ENCODE results near the gene ITGB1. TPM values are rescaled to one million over a fixed set of nuclear protein-coding genes. Genes with fewer than 3 reads are reported as not detected.

Gene ITGB1
- total RNA-seq, 1 experiment from 2014 or later = 317 TPM

DNA sequence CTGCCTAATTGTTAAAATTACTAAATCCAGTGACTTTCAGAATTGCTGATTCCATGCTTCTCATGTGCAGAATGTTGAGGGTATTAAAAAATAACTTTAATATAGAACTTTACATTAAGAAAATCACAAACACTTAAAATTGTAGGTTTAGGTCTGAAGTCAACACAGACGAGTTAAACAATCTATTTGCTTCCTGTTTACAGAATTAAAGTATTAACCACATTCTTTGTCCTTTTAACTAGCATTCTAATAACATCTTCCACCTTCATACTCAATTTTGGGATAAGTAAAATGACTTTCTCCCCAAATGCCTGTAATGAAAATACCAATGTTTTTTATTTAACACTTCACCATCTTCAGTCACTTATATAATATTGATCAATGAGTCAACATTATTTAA is 2.2 kb downstream of the ITGB1 start (continued):
- TF ChIP-seq HMGA2 (CRISPR knock-in tag; IDR thresholded peaks at IDR 0.05) = no peak
- no peak for TF ChIP-seq E2F5 (CRISPR knock-in tag; IDR thresholded peaks at IDR 0.05)
- TF ChIP-seq, protein P1, sequence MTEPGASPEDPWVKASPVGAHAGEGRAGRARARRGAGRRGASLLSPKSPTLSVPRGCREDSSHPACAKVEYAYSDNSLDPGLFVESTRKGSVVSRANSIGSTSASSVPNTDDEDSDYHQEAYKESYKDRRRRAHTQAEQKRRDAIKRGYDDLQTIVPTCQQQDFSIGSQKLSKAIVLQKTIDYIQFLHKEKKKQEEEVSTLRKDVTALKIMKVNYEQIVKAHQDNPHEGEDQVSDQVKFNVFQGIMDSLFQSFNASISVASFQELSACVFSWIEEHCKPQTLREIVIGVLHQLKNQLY (CRISPR knock-in tag; IDR thresholded peaks at IDR 0.05) = no peak
- TF ChIP-seq NR3C1 (CRISPR knock-in tag; conservative IDR thresholded peaks at IDR 0.05; ENCODE audit: low read depth) = no peak
- TF ChIP-seq NR2C2 (CRISPR knock-in tag; IDR thresholded peaks at IDR 0.05) = no peak
- TF ChIP-seq, protein P2, sequence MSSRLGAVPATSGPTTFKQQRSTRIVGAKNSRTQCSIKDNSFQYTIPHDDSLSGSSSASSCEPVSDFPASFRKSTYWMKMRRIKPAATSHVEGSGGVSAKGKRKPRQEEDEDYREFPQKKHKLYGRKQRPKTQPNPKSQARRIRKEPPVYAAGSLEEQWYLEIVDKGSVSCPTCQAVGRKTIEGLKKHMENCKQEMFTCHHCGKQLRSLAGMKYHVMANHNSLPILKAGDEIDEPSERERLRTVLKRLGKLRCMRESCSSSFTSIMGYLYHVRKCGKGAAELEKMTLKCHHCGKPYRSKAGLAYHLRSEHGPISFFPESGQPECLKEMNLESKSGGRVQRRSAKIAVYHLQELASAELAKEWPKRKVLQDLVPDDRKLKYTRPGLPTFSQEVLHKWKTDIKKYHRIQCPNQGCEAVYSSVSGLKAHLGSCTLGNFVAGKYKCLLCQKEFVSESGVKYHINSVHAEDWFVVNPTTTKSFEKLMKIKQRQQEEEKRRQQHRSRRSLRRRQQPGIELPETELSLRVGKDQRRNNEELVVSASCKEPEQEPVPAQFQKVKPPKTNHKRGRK (CRISPR knock-in tag; IDR thresholded peaks at IDR 0.05; ENCODE audit: borderline replicate concordance) = no peak

DNA sequence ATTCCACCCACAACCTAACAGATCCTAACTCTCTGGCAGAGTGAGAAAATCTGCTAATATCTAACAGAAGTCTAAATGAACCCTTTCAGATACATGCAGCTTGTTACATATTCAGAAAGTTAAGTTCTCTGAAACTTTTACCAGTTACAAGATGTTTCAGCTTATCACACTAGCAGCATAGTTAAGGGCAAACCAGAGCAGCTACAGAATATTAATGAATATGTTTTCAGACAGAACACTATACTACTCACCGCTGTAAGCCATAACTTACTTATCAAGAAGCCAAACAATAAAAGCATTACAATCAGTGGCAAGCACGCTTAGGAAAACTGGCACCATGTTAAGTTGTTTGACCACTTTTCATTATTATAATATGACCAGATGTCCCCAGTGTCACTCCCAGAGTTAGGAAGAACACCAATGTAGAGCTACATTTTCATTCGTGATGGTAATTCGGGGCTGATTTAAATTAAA is 2.7 kb downstream of the ITGB1 start:
- Mint-ChIP-seq H3K4me3 (peak overlapping the region; percentile 76), H3K9me3 (no peaks in the 10 kb centered on the region), H3K27me3 (ENCODE audit: low read depth) (no peaks in the 10 kb centered on the region), H3K4me1 (peaks cover 78% of the 10 kb centered on the region), H3K27ac (peak overlapping the region; percentile 38), H3K36me3 (no peaks in the 10 kb centered on the region)
- no peak for DNase-seq (ENCODE audit: low spot score)
- ChIA-PET CTCF (interaction anchor here (3.6 kb wide), 1 partner anchor 54 kb away, joined by 18 read pairs; no protein-coding TSS in a partner anchor), POLR2A (interaction anchor here (0.7 to 1.5 kb wide), 2 partner anchors 12 to 14 kb away, joined by 3 to 4 read pairs; no protein-coding TSS in a partner anchor)
- ATAC-seq = no peak
- no peak for TF ChIP-seq SOX15 (CRISPR knock-in tag; IDR thresholded peaks at IDR 0.05)
- TF ChIP-seq, protein P3, sequence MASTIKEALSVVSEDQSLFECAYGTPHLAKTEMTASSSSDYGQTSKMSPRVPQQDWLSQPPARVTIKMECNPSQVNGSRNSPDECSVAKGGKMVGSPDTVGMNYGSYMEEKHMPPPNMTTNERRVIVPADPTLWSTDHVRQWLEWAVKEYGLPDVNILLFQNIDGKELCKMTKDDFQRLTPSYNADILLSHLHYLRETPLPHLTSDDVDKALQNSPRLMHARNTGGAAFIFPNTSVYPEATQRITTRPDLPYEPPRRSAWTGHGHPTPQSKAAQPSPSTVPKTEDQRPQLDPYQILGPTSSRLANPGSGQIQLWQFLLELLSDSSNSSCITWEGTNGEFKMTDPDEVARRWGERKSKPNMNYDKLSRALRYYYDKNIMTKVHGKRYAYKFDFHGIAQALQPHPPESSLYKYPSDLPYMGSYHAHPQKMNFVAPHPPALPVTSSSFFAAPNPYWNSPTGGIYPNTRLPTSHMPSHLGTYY (CRISPR knock-in tag; IDR thresholded peaks at IDR 0.05) = no peak
- no peak for TF ChIP-seq ZNF121 (CRISPR knock-in tag; IDR thresholded peaks at IDR 0.05)
- no peak for TF ChIP-seq ELF4 (CRISPR knock-in tag; IDR thresholded peaks at IDR 0.05; ENCODE audit: low read depth)
- no peak for TF ChIP-seq GABPB1 (CRISPR knock-in tag; IDR thresholded peaks at IDR 0.05)
- TF ChIP-seq CREM (CRISPR knock-in tag; IDR thresholded peaks at IDR 0.05) = no peak
- TF ChIP-seq ZNF425 (CRISPR knock-in tag; conservative IDR thresholded peaks at IDR 0.05) = no peak
- TF ChIP-seq NFATC4 (CRISPR knock-in tag; IDR thresholded peaks at IDR 0.05) = no peak
- TF ChIP-seq, protein P4, sequence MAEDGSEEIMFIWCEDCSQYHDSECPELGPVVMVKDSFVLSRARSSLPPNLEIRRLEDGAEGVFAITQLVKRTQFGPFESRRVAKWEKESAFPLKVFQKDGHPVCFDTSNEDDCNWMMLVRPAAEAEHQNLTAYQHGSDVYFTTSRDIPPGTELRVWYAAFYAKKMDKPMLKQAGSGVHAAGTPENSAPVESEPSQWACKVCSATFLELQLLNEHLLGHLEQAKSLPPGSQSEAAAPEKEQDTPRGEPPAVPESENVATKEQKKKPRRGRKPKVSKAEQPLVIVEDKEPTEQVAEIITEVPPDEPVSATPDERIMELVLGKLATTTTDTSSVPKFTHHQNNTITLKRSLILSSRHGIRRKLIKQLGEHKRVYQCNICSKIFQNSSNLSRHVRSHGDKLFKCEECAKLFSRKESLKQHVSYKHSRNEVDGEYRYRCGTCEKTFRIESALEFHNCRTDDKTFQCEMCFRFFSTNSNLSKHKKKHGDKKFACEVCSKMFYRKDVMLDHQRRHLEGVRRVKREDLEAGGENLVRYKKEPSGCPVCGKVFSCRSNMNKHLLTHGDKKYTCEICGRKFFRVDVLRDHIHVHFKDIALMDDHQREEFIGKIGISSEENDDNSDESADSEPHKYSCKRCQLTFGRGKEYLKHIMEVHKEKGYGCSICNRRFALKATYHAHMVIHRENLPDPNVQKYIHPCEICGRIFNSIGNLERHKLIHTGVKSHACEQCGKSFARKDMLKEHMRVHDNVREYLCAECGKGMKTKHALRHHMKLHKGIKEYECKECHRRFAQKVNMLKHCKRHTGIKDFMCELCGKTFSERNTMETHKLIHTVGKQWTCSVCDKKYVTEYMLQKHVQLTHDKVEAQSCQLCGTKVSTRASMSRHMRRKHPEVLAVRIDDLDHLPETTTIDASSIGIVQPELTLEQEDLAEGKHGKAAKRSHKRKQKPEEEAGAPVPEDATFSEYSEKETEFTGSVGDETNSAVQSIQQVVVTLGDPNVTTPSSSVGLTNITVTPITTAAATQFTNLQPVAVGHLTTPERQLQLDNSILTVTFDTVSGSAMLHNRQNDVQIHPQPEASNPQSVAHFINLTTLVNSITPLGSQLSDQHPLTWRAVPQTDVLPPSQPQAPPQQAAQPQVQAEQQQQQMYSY (CRISPR knock-in tag; IDR thresholded peaks at IDR 0.05) = no peak
- no peak for TF ChIP-seq NFYB (CRISPR knock-in tag; conservative IDR thresholded peaks at IDR 0.05; ENCODE audit: low read depth)
- no peak for TF ChIP-seq ETV6 (CRISPR knock-in tag; IDR thresholded peaks at IDR 0.05)

Measured in WTC11 (cell line).